Neural crest cell (in vitro differentiated cells): ENCODE results near the gene DCAF4L1. TPM values are rescaled to one million over a fixed set of nuclear protein-coding genes. Genes with fewer than 3 reads are reported as not detected.
A peak's percentile ranks its signal among the peaks of the same experiment; 100 is the strongest.

Source experiments
- DNase-seq: peaks from one replicate; pipeline ENCODE4 v3.0.0; 2021; ENCODE audit warnings: low read depth, mixed read lengths, low spot score
- H3K27ac Mint-ChIP-seq: one replicate; pipeline ENCODE4 v1.8.0; 2021; ENCODE audit warnings: mild to moderate bottlenecking, mixed read lengths; ENCODE audit not compliant: unreplicated experiment
- H3K27me3 Mint-ChIP-seq: 2 replicates; pipeline ENCODE4 v1.8.0; 2021; ENCODE audit warnings: low read depth, mild to moderate bottlenecking, mixed read lengths
- H3K36me3 Mint-ChIP-seq: 2 replicates; pipeline ENCODE4 v1.8.0; 2021; ENCODE audit warnings: low read depth, mild to moderate bottlenecking, mixed read lengths
- H3K4me1 Mint-ChIP-seq: 2 replicates; pipeline ENCODE4 v1.8.0; 2021; ENCODE audit warnings: mixed read lengths
- H3K4me3 Mint-ChIP-seq: one replicate; pipeline ENCODE4 v1.8.0; 2021; ENCODE audit warnings: mild to moderate bottlenecking, mixed read lengths
- H3K9me3 Mint-ChIP-seq: 2 replicates; pipeline ENCODE4 v1.8.0; 2021; ENCODE audit warnings: mixed read lengths
- total RNA-seq: library from RNA; stranded (reverse); gene quantifications from 2 replicates; pipeline ENCODE4 v1.2.1, GENCODE V29; 2021
- TF ChIP-seq, protein P1 (sequence below): fragments of 200-600 bp; sonication (generic); conservative IDR thresholded peaks from 2 replicates; pipeline ENCODE4 v1.5.0; 2021; ENCODE audit warnings: antibody characterized with exemption, mild to moderate bottlenecking

Gene DCAF4L1
- total RNA-seq, 1 donor from 2014 or later, result 0.26 TPM

DNA sequence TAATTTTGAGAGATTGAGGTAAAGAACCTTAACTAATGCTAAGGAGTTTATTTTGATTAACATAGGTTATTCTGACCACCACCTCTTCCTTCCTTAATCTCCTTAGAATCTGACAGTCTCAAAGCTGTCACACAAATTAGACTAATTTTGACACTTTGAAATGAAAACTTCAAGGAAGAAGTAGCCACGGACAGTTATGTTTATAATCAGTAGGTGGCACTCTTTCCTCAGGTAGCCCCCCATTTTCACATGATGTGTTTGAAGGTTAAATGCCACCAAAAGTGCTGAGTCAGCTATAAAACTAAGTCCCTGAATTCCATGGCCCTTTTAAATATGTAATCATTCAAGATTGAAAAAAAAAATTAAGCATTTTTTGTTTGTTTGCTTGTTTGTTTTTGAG, 23.9 kb upstream of the DCAF4L1 start:
- TF ChIP-seq, protein P1, sequence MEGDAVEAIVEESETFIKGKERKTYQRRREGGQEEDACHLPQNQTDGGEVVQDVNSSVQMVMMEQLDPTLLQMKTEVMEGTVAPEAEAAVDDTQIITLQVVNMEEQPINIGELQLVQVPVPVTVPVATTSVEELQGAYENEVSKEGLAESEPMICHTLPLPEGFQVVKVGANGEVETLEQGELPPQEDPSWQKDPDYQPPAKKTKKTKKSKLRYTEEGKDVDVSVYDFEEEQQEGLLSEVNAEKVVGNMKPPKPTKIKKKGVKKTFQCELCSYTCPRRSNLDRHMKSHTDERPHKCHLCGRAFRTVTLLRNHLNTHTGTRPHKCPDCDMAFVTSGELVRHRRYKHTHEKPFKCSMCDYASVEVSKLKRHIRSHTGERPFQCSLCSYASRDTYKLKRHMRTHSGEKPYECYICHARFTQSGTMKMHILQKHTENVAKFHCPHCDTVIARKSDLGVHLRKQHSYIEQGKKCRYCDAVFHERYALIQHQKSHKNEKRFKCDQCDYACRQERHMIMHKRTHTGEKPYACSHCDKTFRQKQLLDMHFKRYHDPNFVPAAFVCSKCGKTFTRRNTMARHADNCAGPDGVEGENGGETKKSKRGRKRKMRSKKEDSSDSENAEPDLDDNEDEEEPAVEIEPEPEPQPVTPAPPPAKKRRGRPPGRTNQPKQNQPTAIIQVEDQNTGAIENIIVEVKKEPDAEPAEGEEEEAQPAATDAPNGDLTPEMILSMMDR, result peak; percentile 47
- no peak for DNase-seq

GRCh38 chr4:41963105-41963504, 18.5 kb upstream of the DCAF4L1 start:
- H3K9me3 Mint-ChIP-seq, result peaks cover 2% of the 10 kb centered on the region
- peaks cover 8% of the 10 kb centered on the region for H3K36me3 Mint-ChIP-seq
- TF ChIP-seq, protein P1, result peak; percentile 63
- H3K4me3 Mint-ChIP-seq, result no peak overlapping the region
- H3K27me3 Mint-ChIP-seq, result no peaks in the 10 kb centered on the region
- no peaks in the 10 kb centered on the region for H3K4me1 Mint-ChIP-seq
- H3K27ac Mint-ChIP-seq, result no peak overlapping the region
- no peak for DNase-seq

More for the DNA sequence above, 23.9 kb upstream of the DCAF4L1 start:
- no peak overlapping the region for H3K4me3 Mint-ChIP-seq
- H3K9me3 Mint-ChIP-seq, result no peaks in the 10 kb centered on the region
- no peaks in the 10 kb centered on the region for H3K4me1 Mint-ChIP-seq
- peaks cover 4% of the 10 kb centered on the region for H3K36me3 Mint-ChIP-seq
- H3K27me3 Mint-ChIP-seq, result no peaks in the 10 kb centered on the region
- H3K27ac Mint-ChIP-seq, result no peak overlapping the region

DNA sequence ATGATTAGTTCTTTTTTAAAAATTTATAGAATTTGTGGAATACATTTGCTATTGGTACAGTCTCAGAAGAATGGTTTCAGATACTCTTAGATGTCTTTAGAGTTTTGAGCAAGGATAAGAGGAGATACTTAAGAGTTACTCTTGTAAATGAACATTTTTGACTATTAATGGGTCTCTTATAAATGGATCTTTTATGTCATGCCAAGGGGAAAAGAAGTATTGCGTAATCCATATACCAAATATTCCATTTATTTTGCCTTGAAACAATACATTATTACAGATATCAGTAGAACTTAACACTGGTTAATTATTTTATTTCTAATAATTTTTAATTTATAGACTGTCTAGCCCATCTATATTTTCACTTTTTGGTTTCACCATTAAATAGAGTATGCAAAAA, 17.2 kb upstream of the DCAF4L1 start:
- Mint-ChIP-seq H3K4me1 (no peaks in the 10 kb centered on the region), H3K36me3 (peaks cover 10% of the 10 kb centered on the region), H3K4me3 (no peak overlapping the region), H3K27ac (no peak overlapping the region), H3K27me3 (no peaks in the 10 kb centered on the region), H3K9me3 (peaks cover 4% of the 10 kb centered on the region)
- DNase-seq, result no peak
- TF ChIP-seq, protein P1, result no peak

DNA sequence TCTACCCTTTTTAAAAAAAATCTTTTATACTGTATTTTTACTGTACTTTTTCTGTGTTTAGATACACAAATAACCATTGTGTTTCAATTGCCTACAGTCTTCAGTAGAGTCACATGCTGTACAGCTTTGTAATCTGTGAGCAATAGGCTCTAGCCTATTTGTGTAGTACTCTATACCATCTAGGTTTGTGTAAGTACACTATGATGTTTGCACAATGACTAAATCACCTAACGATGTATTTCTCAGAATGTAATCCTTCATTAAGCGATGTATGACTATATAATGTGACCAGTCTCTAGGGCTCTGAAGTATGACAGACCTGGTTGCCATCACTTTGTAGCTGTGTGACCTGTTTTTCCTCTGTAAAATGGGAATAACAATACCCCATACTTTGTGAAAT, 14.2 kb upstream of the DCAF4L1 start:
- H3K36me3 Mint-ChIP-seq, result peaks cover 10% of the 10 kb centered on the region
- H3K9me3 Mint-ChIP-seq, result peaks cover 11% of the 10 kb centered on the region
- no peaks in the 10 kb centered on the region for H3K4me1 Mint-ChIP-seq
- no peak overlapping the region for H3K4me3 Mint-ChIP-seq
- H3K27me3 Mint-ChIP-seq, result no peaks in the 10 kb centered on the region
- TF ChIP-seq, protein P1, result no peak
- no peak for DNase-seq
- H3K27ac Mint-ChIP-seq, result no peak overlapping the region

DNA sequence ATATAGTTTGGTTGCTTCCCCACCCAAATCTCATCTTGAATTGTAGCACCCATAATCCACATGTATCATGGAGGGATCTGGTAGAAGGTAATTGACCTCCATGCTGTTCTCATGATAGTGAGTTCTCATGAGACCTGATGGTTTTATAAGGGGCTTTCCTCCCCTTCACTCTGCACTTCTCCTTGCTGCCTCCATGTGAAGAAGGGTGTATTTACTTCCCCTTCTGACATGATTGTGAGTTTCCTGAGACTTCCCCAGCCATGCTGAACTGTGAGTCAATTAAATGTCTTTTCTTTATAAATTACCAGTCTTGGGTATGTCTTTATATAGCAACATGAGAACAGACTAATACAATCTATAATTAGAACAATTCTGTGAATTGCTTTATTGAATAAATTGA, 11.9 kb upstream of the DCAF4L1 start:
- TF ChIP-seq, protein P1, result no peak
- H3K4me1 Mint-ChIP-seq, result no peaks in the 10 kb centered on the region
- no peak for DNase-seq
- H3K9me3 Mint-ChIP-seq, result peaks cover 11% of the 10 kb centered on the region
- H3K27me3 Mint-ChIP-seq, result no peaks in the 10 kb centered on the region
- peaks cover 10% of the 10 kb centered on the region for H3K36me3 Mint-ChIP-seq
- no peak overlapping the region for H3K27ac Mint-ChIP-seq
- no peak overlapping the region for H3K4me3 Mint-ChIP-seq

- DNase-seq, result no peak
- Mint-ChIP-seq H3K4me1 (no peaks in the 10 kb centered on the region), H3K9me3 (peaks cover 3% of the 10 kb centered on the region), H3K27me3 (no peaks in the 10 kb centered on the region), H3K27ac (no peak overlapping the region), H3K4me3 (no peak overlapping the region), H3K36me3 (no peaks in the 10 kb centered on the region)
- TF ChIP-seq, protein P1, result no peak
These were observed 6.2 kb upstream of the DCAF4L1 start for GRCh38 chr4:41975341-41975740.
